Fibroblast of villous mesenchyme (primary cell): ENCODE results near the gene PRIM2. TPM values are rescaled to one million over a fixed set of nuclear protein-coding genes. Genes with fewer than 3 reads are reported as not detected.
"Not testable (repeated sequence)": the region's sequence is repeated elsewhere in the genome, so short reads cannot be mapped to it uniquely, and the experiment has no call there.

Experiments
- DNase-seq: peaks from one replicate; pipeline ENCODE4 v3.0.0-alpha.2; 2010; ENCODE audit warnings: low read depth
- H3K4me3 ChIP-seq: 2 replicates; pipeline ENCODE4 v1.5.1; 2011; ENCODE audit warnings: low read depth, mild to moderate bottlenecking, low read length
- CTCF ChIP-seq: IDR thresholded peaks from 2 replicates; pipeline ENCODE4 v1.5.1; 2012; ENCODE audit warnings: low read depth, mild to moderate bottlenecking, low read length; ENCODE audit not compliant: insufficient read depth
- small RNA-seq: library from RNA; depleted of rRNA; stranded (forward); fragments of <200 nt; gene quantifications from one replicate; pipeline ENCODE3, GENCODE V24; 2012
- total RNA-seq: library from RNA; depleted of rRNA; stranded (reverse); fragments of >200 nt; gene quantifications from 2 replicates; pipeline ENCODE4 v1.2.3, GENCODE V29; 2012

PRIM2 gene
- total RNA-seq, 1 donor, result 51.0 TPM

GRCh38 chr6:57671937-57672627, 354.7 kb downstream of the PRIM2 start:
- DNase-seq, result peak; percentile 10
- TF ChIP-seq CTCF, result peak; percentile 24
- not testable (repeated sequence) for H3K4me3 ChIP-seq

GRCh38 chr6:57673281-57673680, 355.9 kb downstream of the PRIM2 start:
- peak; percentile 21 for TF ChIP-seq CTCF
- not testable (repeated sequence) for H3K4me3 ChIP-seq
- DNase-seq, result peak; percentile 3

- not testable (repeated sequence) for H3K4me3 ChIP-seq, DNase-seq
Measured at GRCh38 chr6:57675386-57675785, 358.0 kb downstream of the PRIM2 start.

GRCh38 chr6:57696382-57696781, 379.0 kb downstream of the PRIM2 start:
- DNase-seq, H3K4me3 ChIP-seq: not testable (repeated sequence)

Small RNAs within 50 kb of the gene (small RNA-seq; reads per million reads assigned to genes)
- not detected for gene MIR548U

Other genes starting within 250 kb of the PRIM2 start
- gene ZNF451, start 227.4 kb upstream of the PRIM2 start, total RNA-seq, result 58.6 and 85.1 TPM in 2 replicates
- gene BAG2, start 145.3 kb upstream of the PRIM2 start, total RNA-seq, result 17.7 and 32.8 TPM in 2 replicates
- gene RAB23, start 95.3 kb upstream of the PRIM2 start, total RNA-seq, result 58.7 and 63.5 TPM in 2 replicates